LNCAP (cell line): ENCODE results near the gene PREX1.

Experiments used
- CTCF ChIP-seq: fragments of 450-650 bp; IDR thresholded peaks from 2 replicates; pipeline ENCODE4 v1.5.1; 2017; ENCODE audit warnings: mild to moderate bottlenecking

The PREX1 gene

GRCh38 chr20:48766961-48767960 lies 60.5 kb downstream of the PREX1 start:
- no peak for TF ChIP-seq CTCF

- TF ChIP-seq CTCF, result no peak
Observed at GRCh38 chr20:48766205-48766604, 61.6 kb downstream of the PREX1 start.

GRCh38 chr20:48765359-48765758 lies 62.4 kb downstream of the PREX1 start:
- no peak for TF ChIP-seq CTCF

- TF ChIP-seq CTCF, result no peak
Observed at GRCh38 chr20:48763216-48763914, 64.4 kb downstream of the PREX1 start.

GRCh38 chr20:48761874-48762273 lies 65.9 kb downstream of the PREX1 start:
- TF ChIP-seq CTCF, result no peak

GRCh38 chr20:48761023-48761785 lies 66.6 kb downstream of the PREX1 start:
- TF ChIP-seq CTCF, result no peak

GRCh38 chr20:48760403-48760983 lies 67.3 kb downstream of the PREX1 start:
- no peak for TF ChIP-seq CTCF
